Caco-2 (cell line): Measurements from ENCODE around the gene SYNJ1. TPM values are rescaled to one million over a fixed set of nuclear protein-coding genes. Genes with fewer than 3 reads are reported as not detected.
"Not testable (repeated sequence)": the region's sequence is repeated elsewhere in the genome, so short reads cannot be mapped to it uniquely, and the experiment has no call there.

Experiments used
- BruUV-seq: library from RNA; stranded (reverse); fragments of 400-500 nt; replicated peaks from 2 replicates; lab custom pipeline; 2021; lab: Mats Ljungman, UMichigan
- CTCF ChIA-PET: fragments of 300-600 bp; sonication (Branson Sonifier 250); formaldehyde crosslinking; loops from one replicate; lab custom pipeline; 2022; ENCODE audit warnings: antibody characterized with exemption; lab: Charles Lee
- POLR2A ChIA-PET: fragments of 300-600 bp; sonication (Branson Sonifier 250); formaldehyde crosslinking; loops from one replicate; lab custom pipeline; 2022; ENCODE audit warnings: antibody characterized with exemption; lab: Charles Lee
- DNase-seq, 2 experiments: peaks; one replicate each; pipeline versions ENCODE4 v3.0.0 to v3.0.0-alpha.2; 2020 to 2022
- H3K27me3 ChIP-seq: replicated peaks from 2 replicates; pipeline ENCODE4 v1.6.0; 2011; ENCODE audit warnings: low read length; ENCODE audit not compliant: control insufficient read depth, insufficient read depth
- H3K36me3 ChIP-seq: 2 replicates; pipeline ENCODE4 v1.5.1; 2011; ENCODE audit warnings: low read length; ENCODE audit not compliant: control insufficient read depth, insufficient read depth
- H3K4me1 ChIP-seq: fragments of 250-450 bp; sonication (Bioruptor Pico); 2 replicates; pipeline ENCODE4 v1.5.1; 2020; ENCODE audit warnings: mild to moderate bottlenecking
- H3K4me3 ChIP-seq: 2 replicates; pipeline ENCODE4 v1.5.1; 2011; ENCODE audit warnings: low read depth, mild to moderate bottlenecking, control low read depth, low read length
- H3K9me3 ChIP-seq: fragments of 250-450 bp; sonication (Bioruptor Pico); 2 replicates; pipeline ENCODE4 v1.5.1; 2020; ENCODE audit warnings: mild to moderate bottlenecking, moderate library complexity
- H3K27ac Mint-ChIP-seq: one replicate; pipeline ENCODE4 v1.8.0; 2022; ENCODE audit warnings: mixed read lengths; ENCODE audit not compliant: unreplicated experiment
- H3K27me3 Mint-ChIP-seq: one replicate; pipeline ENCODE4 v1.8.0; 2022; ENCODE audit warnings: mixed read lengths; ENCODE audit not compliant: insufficient read depth, unreplicated experiment
- H3K36me3 Mint-ChIP-seq: one replicate; pipeline ENCODE4 v1.8.0; 2022; ENCODE audit warnings: mild to moderate bottlenecking, mixed read lengths; ENCODE audit not compliant: insufficient read depth, unreplicated experiment
- H3K4me1 Mint-ChIP-seq: one replicate; pipeline ENCODE4 v1.8.0; 2022; ENCODE audit warnings: low read depth, mixed read lengths; ENCODE audit not compliant: unreplicated experiment
- H3K4me3 Mint-ChIP-seq: one replicate; pipeline ENCODE4 v1.8.0; 2022; ENCODE audit warnings: mild to moderate bottlenecking, moderate library complexity, mixed read lengths; ENCODE audit not compliant: unreplicated experiment
- H3K9me3 Mint-ChIP-seq: one replicate; pipeline ENCODE4 v1.8.0; 2022; ENCODE audit warnings: mixed read lengths; ENCODE audit not compliant: unreplicated experiment
- CTCF ChIP-seq, 2 experiments: fragments of 200-600 bp in 1 of 2; IDR thresholded peaks; 1 replicate in 1 of 2; 2 replicates in 1 of 2; pipeline versions ENCODE4 v1.5.1 to v1.8.0; 2011 to 2022; ENCODE audit warnings: antibody characterized with exemption in 1 of 2, control low read depth in 1 of 2, inconsistent platforms in 1 of 2, low read depth in 1 of 2, low read length in 1 of 2, mild to moderate bottlenecking in 1 of 2, moderate library complexity in 1 of 2; ENCODE audit not compliant: insufficient read depth in 1 of 2, severe bottlenecking in 1 of 2, unreplicated experiment in 1 of 2
- intact Hi-C: fragments of 100-400 bp; cut with micrococcal nuclease; formaldehyde crosslinking; loops from one replicate; pipeline ENCODE4 v1.10.0; 2022; ENCODE audit not compliant: unreplicated experiment
- total RNA-seq: library from RNA; stranded (reverse); gene quantifications from 2 replicates; pipeline ENCODE4 v1.2.3, GENCODE V29; 2022

SYNJ1 gene
- total RNA-seq, 1 experiment from 2014 or later = 8.3 TPM

GRCh38 chr21:32742396-32742795, 14.6 kb upstream of the SYNJ1 start:
- no peaks in the 10 kb centered on the region for H3K9me3 ChIP-seq
- BruUV-seq = no TSS peak
- H3K4me3 ChIP-seq = no peak overlapping the region
- H3K4me3 Mint-ChIP-seq = no peak overlapping the region
- DNase-seq = no peak
- H3K27me3 ChIP-seq = no peaks in the 10 kb centered on the region
- no peaks in the 10 kb centered on the region for H3K27me3 Mint-ChIP-seq
- intact Hi-C loops = no loop called here
- peaks cover 21% of the 10 kb centered on the region for H3K4me1 Mint-ChIP-seq
- peak overlapping the region; percentile 78 for H3K27ac Mint-ChIP-seq
- ChIA-PET POLR2A (no interaction called here), CTCF (no interaction called here)
- H3K9me3 Mint-ChIP-seq = no peaks in the 10 kb centered on the region
- peaks cover 20% of the 10 kb centered on the region for H3K4me1 ChIP-seq
- peaks cover 90% of the 10 kb centered on the region for H3K36me3 Mint-ChIP-seq
- TF ChIP-seq CTCF (IDR thresholded peaks at IDR 0.05; ENCODE audit: insufficient read depth in 1 of 2, low read depth in 1 of 2, low read length in 1 of 2, severe bottlenecking in 1 of 2, unreplicated experiment in 1 of 2) = no peak
- H3K36me3 ChIP-seq = no peaks in the 10 kb centered on the region; the same call in none of the 2 replicates

- peaks cover 80% of the 10 kb centered on the region for H3K36me3 Mint-ChIP-seq
- no peak for TF ChIP-seq CTCF (IDR thresholded peaks at IDR 0.05; ENCODE audit: insufficient read depth in 1 of 2, low read depth in 1 of 2, low read length in 1 of 2, severe bottlenecking in 1 of 2, unreplicated experiment in 1 of 2)
- H3K27me3 Mint-ChIP-seq = no peaks in the 10 kb centered on the region
- H3K9me3 Mint-ChIP-seq = no peaks in the 10 kb centered on the region
- intact Hi-C loops = no loop called here
- no peaks in the 10 kb centered on the region for H3K9me3 ChIP-seq
- ChIA-PET CTCF (no interaction called here), POLR2A (no interaction called here)
- H3K4me1 ChIP-seq = peaks cover 20% of the 10 kb centered on the region
- no peak overlapping the region for H3K4me3 ChIP-seq
- no peaks in the 10 kb centered on the region for H3K27me3 ChIP-seq
- H3K27ac Mint-ChIP-seq = peak overlapping the region; percentile 78
- peak overlapping the region; percentile 40 for H3K4me3 Mint-ChIP-seq
- peaks cover 21% of the 10 kb centered on the region for H3K4me1 Mint-ChIP-seq
- BruUV-seq = no TSS peak
- DNase-seq = peak; percentile 51 to 55
- no peaks in the 10 kb centered on the region; the same call in none of the 2 replicates for H3K36me3 ChIP-seq
Observed at GRCh38 chr21:32741336-32741735, 13.5 kb upstream of the SYNJ1 start.

- Mint-ChIP-seq H3K36me3 (peaks cover 73% of the 10 kb centered on the region), H3K4me1 (peaks cover 21% of the 10 kb centered on the region), H3K9me3 (no peaks in the 10 kb centered on the region), H3K27ac (no peak overlapping the region), H3K27me3 (no peaks in the 10 kb centered on the region), H3K4me3 (no peak overlapping the region)
- DNase-seq = no peak
- Histone ChIP-seq H3K27me3 (no peaks in the 10 kb centered on the region), H3K36me3 (no peaks in the 10 kb centered on the region; the same call in 1 of the 2 replicates), H3K4me3 (no peak overlapping the region), H3K4me1 (peaks cover 20% of the 10 kb centered on the region), H3K9me3 (no peaks in the 10 kb centered on the region)
- intact Hi-C loops = no loop called here
- ChIA-PET CTCF (no interaction called here), POLR2A (interaction anchor here (1.5 kb wide), 1 partner anchor 12 kb away, joined by 3 read pairs; the partner anchor contains the start of gene SYNJ1)
- no peak for TF ChIP-seq CTCF (IDR thresholded peaks at IDR 0.05; ENCODE audit: insufficient read depth in 1 of 2, low read depth in 1 of 2, low read length in 1 of 2, severe bottlenecking in 1 of 2, unreplicated experiment in 1 of 2)
- no TSS peak for BruUV-seq
Observed at GRCh38 chr21:32739946-32740345, 12.1 kb upstream of the SYNJ1 start.

- H3K4me1 Mint-ChIP-seq = not testable (repeated sequence)
Observed at GRCh38 chr21:32736083-32736482, 8.3 kb upstream of the SYNJ1 start.

More at GRCh38 chr21:32736083-32736482, 8.3 kb upstream of the SYNJ1 start:
- DNase-seq, H3K27me3 Mint-ChIP-seq, intact Hi-C loops, H3K4me3 ChIP-seq, BruUV-seq, H3K4me3 Mint-ChIP-seq, CTCF ChIA-PET, H3K9me3 ChIP-seq, H3K4me1 ChIP-seq, H3K36me3 ChIP-seq, H3K27me3 ChIP-seq, H3K9me3 Mint-ChIP-seq, H3K27ac Mint-ChIP-seq: not testable (repeated sequence)
- H3K36me3 Mint-ChIP-seq = peaks cover 54% of the 10 kb centered on the region
- POLR2A ChIA-PET = interaction anchor here (0.7 kb wide), 1 partner anchor 8 kb away, joined by 3 read pairs; the partner anchor contains the start of gene SYNJ1
